SH-SY5Y (cell line): ENCODE data around the gene ARL3.

Experiments used
- GATA2 ChIP-seq: IDR thresholded peaks from 2 replicates; pipeline ENCODE4 v1.6.1; 2011; ENCODE audit warnings: mild to moderate bottlenecking, low read depth, low read length
- GATA3 ChIP-seq: IDR thresholded peaks from 2 replicates; pipeline ENCODE4 v1.6.1; 2011; ENCODE audit warnings: low read depth, mild to moderate bottlenecking, low read length, moderate library complexity

GRCh38 chr10:102701796-102702195 is 12.4 kb downstream of the ARL3 start:
- TF ChIP-seq GATA2 (no peak), GATA3 (no peak)
